T-helper 1 cell treated with Interleukin-12 subunit alpha and Interleukin-12 subunit beta and Interleukin-4 antibody, amounts not matched to agents 30 μg/mL and 1 μg/mL, for 36 hours (primary cell): ENCODE measurements around the gene HIGD2B.
"Not testable (repeated sequence)": the region's sequence is repeated elsewhere in the genome, so short reads cannot be mapped to it uniquely, and the experiment has no call there.

Source experiments
- H3K27ac Mint-ChIP-seq: one replicate; pipeline ENCODE4 v1.8.0; 2021; ENCODE audit warnings: mild to moderate bottlenecking, mixed read lengths
- H3K27me3 Mint-ChIP-seq: one replicate; pipeline ENCODE4 v1.8.0; 2021; ENCODE audit warnings: low read depth, mixed read lengths
- H3K36me3 Mint-ChIP-seq: one replicate; pipeline ENCODE4 v1.8.0; 2021; ENCODE audit warnings: low read depth, mixed read lengths
- H3K4me1 Mint-ChIP-seq: one replicate; pipeline ENCODE4 v1.8.0; 2021; ENCODE audit warnings: low read depth, mixed read lengths
- H3K4me3 Mint-ChIP-seq: one replicate; pipeline ENCODE4 v1.8.0; 2021; ENCODE audit warnings: mild to moderate bottlenecking, moderate library complexity, mixed read lengths
- H3K9me3 Mint-ChIP-seq: one replicate; pipeline ENCODE4 v1.8.0; 2021; ENCODE audit warnings: mixed read lengths

HIGD2B gene

GRCh38 chr15:72648631-72649253 is 37.2 kb downstream of the HIGD2B start:
- H3K27ac Mint-ChIP-seq, H3K27me3 Mint-ChIP-seq, H3K4me3 Mint-ChIP-seq, H3K4me1 Mint-ChIP-seq, H3K36me3 Mint-ChIP-seq, H3K9me3 Mint-ChIP-seq: not testable (repeated sequence)

GRCh38 chr15:72642271-72642670 is 43.7 kb downstream of the HIGD2B start:
- not testable (repeated sequence) for H3K4me3 Mint-ChIP-seq, H3K36me3 Mint-ChIP-seq, H3K27ac Mint-ChIP-seq, H3K4me1 Mint-ChIP-seq, H3K27me3 Mint-ChIP-seq, H3K9me3 Mint-ChIP-seq

DNA sequence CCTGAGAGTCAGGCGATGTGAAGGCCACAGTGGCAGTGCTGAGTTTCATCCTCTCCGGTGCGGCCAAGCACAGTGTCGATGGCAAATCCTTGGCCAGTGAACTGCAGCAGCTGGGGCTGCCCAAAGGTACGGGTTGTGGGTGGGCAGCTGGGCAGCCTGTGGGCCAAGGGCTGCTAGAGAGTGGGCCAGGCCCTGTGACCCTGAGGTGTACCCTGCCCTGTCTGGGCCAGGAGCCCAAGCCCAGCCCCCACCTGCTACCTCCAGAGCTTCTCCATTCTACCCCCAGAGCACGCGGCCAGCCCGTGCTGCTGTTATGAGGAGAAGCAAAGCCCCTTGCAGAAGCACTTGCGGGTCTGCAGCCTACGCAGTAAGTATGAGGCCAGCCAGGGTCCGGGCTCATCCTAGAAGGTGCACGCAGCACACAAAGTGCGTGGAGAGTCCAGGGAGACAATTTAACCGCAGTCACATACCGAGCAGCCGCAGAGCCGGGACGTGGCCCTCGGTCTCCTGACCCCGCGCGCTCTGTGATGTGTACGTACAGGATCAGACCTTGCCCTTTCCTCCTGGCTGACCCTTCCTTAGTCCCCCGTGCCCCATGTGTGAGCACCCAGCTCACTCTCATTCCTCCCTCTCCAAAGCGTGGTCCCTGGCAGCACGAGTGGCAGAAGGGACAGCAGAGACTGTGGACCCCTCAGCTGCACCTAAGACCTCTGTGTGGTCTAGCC is 46.1 kb downstream of the HIGD2B start:
- H3K4me3 Mint-ChIP-seq, H3K27me3 Mint-ChIP-seq, H3K4me1 Mint-ChIP-seq, H3K27ac Mint-ChIP-seq, H3K9me3 Mint-ChIP-seq, H3K36me3 Mint-ChIP-seq: not testable (repeated sequence)

GRCh38 chr15:72636519-72637282 is 49.3 kb downstream of the HIGD2B start:
- not testable (repeated sequence) for H3K9me3 Mint-ChIP-seq, H3K4me3 Mint-ChIP-seq, H3K27me3 Mint-ChIP-seq, H3K4me1 Mint-ChIP-seq, H3K36me3 Mint-ChIP-seq, H3K27ac Mint-ChIP-seq

GRCh38 chr15:72629068-72629570 is 56.9 kb downstream of the HIGD2B start:
- H3K27me3 Mint-ChIP-seq, H3K4me3 Mint-ChIP-seq, H3K36me3 Mint-ChIP-seq, H3K4me1 Mint-ChIP-seq, H3K27ac Mint-ChIP-seq, H3K9me3 Mint-ChIP-seq: not testable (repeated sequence)

- not testable (repeated sequence) for H3K4me3 Mint-ChIP-seq, H3K36me3 Mint-ChIP-seq, H3K4me1 Mint-ChIP-seq, H3K27me3 Mint-ChIP-seq, H3K27ac Mint-ChIP-seq, H3K9me3 Mint-ChIP-seq
Observed at GRCh38 chr15:72628249-72629067, 57.5 kb downstream of the HIGD2B start.

DNA sequence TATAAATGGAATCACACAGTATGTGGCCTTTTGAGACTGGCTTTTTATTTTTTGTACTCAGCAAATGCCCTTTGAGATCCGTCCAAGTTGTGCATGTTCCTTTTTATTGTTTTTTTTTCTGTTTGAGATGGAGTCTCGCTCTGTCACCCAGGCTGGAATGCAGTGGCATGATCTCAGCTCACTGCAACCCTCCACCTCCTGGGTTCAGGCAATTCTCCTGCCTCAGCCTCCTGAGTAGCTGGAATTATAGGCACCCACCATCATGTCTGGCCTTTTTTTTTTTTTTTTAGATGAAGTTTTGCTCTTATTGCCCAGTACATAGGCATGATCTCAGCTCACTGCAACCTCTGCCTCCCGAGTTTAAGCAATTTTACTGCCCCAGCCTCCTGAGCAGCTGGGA is 59.8 kb downstream of the HIGD2B start:
- not testable (repeated sequence) for H3K9me3 Mint-ChIP-seq, H3K27me3 Mint-ChIP-seq, H3K27ac Mint-ChIP-seq, H3K4me3 Mint-ChIP-seq, H3K36me3 Mint-ChIP-seq, H3K4me1 Mint-ChIP-seq
